ENCODE data around the gene THAP2.
"Not testable (repeated sequence)": the region's sequence is repeated elsewhere in the genome, so short reads cannot be mapped to it uniquely, and the experiment has no call there.

Gene THAP2

DNA sequence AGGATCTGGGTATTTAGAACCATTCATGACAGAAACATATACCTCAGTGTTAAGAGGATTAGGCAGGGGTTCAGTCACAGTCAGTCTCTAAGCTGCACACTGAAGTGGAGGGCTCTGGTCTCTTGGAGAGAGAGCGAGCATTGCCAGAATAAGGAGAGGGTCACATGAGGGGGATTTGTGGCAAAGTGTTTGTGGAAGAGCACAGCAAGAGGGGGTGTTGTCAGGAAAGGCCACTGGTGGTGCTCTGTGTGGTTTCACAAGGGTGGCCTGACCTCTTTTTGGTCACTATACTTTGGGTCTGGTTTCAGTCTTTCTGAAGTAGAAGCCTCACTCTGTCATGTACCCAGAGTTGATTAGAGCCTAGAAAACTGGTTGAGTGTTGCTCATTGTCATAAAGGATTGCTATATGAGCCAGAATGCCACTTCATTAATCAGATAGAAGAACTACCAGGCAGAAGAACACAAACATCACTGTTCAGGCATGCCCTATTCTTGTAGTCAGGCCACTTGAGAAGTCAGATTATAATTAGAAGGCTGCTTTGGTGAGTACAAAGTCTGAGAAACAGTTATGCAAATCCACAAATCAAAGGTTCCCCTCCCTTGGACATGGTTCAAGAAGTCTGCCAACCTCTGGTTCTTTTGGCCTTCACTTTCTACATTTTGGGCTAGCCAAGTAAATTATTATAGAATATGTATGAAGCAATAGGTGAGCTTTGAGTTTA is 30.2 kb downstream of the THAP2 start:
- H3K4me3 ChIP-seq: 0 out of 2 replicates have a peak overlapping the region, but pooled peaks have one; percentile 7

DNA sequence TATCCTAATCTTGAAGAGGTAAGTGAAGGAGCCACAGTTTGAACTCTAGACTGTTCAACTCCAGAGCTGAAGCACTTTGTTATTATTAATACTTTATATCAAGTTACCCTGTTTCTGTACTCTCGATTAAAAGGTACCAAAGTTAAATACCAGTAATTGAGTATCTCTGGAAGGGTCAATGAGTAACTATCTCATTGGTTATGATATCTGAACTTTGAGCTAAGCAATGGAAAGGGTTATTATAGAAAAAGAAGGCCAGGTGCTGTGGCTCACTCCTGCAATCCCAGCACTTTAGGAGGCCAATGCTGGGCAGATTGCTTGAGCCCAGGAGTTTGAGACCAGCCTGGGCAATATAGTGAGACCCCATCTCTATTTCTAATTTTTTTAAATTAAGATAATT is 31.7 kb downstream of the THAP2 start:
- Histone ChIP-seq H3K9ac (no peak overlapping the region), H3K4me2 (no peak overlapping the region), H3K4me3 (no peak overlapping the region), H3K36me3 (peaks cover 41% of the 10 kb centered on the region), H3K4me1 (peaks cover 25% of the 10 kb centered on the region), H4K20me1 (no peaks in the 10 kb centered on the region), H3K9me3 (no peaks in the 10 kb centered on the region), H3K27ac (no peak overlapping the region), H3K27me3 (no peaks in the 10 kb centered on the region)
- TF ChIP-seq Cebpa-rat (IDR thresholded peaks at IDR 0.05): no peak

More for the DNA sequence above, 30.2 kb downstream of the THAP2 start:
- peak overlapping the region; percentile 70 for H3K4me2 ChIP-seq
- H3K4me1 ChIP-seq: peaks cover 27% of the 10 kb centered on the region
- no peaks in the 10 kb centered on the region for H3K9me3 ChIP-seq
- peaks cover 27% of the 10 kb centered on the region for H3K36me3 ChIP-seq
- no peaks in the 10 kb centered on the region for H3K27me3 ChIP-seq
- TF ChIP-seq Cebpa-rat (IDR thresholded peaks at IDR 0.05): no peak
- no peak overlapping the region for H3K9ac ChIP-seq
- H3K27ac ChIP-seq: peak overlapping the region; percentile 70
- no peaks in the 10 kb centered on the region for H4K20me1 ChIP-seq

DNA sequence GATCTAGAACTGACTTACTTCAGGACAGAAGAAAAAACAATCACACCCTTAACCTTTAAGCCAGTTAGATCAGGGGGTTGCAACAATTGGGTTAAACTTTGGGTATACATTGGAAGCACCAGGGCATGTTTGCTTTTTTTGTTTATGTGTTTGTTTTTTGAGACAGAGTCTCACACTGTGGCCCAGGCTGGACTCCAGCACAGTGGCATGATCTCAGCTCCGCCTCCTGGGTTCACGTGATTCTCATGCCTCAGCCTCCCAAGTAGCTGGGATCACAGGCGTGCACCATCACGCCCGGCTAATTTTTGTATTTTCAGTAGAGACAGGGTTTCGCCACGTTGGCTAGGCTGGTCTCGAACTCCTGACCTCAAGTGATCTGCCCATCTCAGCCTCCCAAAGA is 38.1 kb downstream of the THAP2 start:
- H3K9me3 ChIP-seq, H3K27me3 ChIP-seq, H3K9ac ChIP-seq, H3K4me2 ChIP-seq, H3K27ac ChIP-seq, H4K20me1 ChIP-seq, H3K4me1 ChIP-seq, H3K4me3 ChIP-seq: not testable (repeated sequence)
- H3K36me3 ChIP-seq: peaks cover 52% of the 10 kb centered on the region

DNA sequence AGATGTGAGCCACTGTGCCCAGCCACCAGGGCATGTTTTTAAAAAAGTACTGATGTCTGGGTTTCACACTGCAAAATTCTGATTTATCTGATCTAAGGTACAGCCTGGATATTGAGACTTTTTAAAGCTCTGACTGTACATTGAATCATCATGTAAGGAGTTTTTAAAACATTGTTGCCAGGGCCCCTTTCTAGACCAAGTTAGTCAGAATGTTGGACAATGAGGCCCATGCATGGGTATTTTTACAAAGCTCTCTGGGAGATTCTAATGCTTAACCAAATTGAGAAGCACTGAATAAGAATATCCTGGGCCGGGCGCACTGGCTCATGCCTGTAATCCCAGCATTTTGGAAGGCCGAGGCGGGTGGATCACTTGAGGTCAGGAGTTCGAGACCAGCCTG is 38.5 kb downstream of the THAP2 start:
- Histone ChIP-seq H3K9me3 (no peaks in the 10 kb centered on the region), H3K4me1 (no peaks in the 10 kb centered on the region), H3K27me3 (no peaks in the 10 kb centered on the region), H3K4me3 (no peak overlapping the region), H3K36me3 (peaks cover 50% of the 10 kb centered on the region), H3K4me2 (no peak overlapping the region), H3K9ac (no peak overlapping the region), H4K20me1 (no peaks in the 10 kb centered on the region), H3K27ac (no peak overlapping the region)
- TF ChIP-seq Cebpa-rat (IDR thresholded peaks at IDR 0.05): no peak

DNA sequence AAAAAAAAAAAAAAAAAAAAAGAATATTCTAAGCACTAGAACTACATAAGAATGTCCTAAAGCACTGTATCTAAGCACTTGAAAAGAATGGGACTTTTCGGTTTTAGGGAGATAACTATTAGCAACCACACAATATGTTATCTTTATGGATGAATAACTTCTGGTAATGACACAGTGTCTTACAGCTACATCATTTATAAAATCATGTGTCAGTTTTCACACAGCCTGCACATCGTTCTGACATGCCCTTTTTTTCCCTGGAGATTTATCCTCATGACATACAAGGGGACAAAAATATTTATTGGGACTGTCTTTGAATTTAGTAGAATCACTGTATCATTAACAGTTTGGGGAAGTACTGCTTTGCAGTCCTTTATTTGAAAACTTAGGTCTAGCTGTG is 39.1 kb downstream of the THAP2 start:
- Histone ChIP-seq H3K27me3 (no peaks in the 10 kb centered on the region), H4K20me1 (no peaks in the 10 kb centered on the region), H3K4me3 (no peak overlapping the region), H3K9ac (no peak overlapping the region), H3K36me3 (peaks cover 44% of the 10 kb centered on the region), H3K4me1 (no peaks in the 10 kb centered on the region), H3K9me3 (no peaks in the 10 kb centered on the region), H3K4me2 (no peak overlapping the region), H3K27ac (no peak overlapping the region)
- no peak for TF ChIP-seq Cebpa-rat (IDR thresholded peaks at IDR 0.05)

DNA sequence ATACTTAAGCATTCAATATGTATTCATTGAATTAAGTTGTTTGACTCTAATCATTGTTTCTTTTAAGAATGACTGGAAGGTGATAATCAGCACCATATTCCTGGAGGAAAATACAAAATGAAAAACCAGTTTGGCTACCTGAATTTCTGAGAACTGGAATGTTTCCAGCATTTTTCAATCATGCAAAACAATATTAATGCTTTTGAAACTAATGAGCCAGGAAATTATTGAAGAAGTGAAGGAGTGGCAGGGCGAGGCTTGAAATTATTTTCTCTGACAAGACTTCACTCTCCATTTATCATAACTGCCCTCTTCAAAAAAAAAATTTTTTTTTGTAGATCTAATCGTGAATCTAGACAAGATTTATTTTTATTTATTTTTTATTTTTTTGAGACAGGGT is 40.8 kb downstream of the THAP2 start:
- no peak overlapping the region for H3K27ac ChIP-seq
- H3K36me3 ChIP-seq: peaks cover 27% of the 10 kb centered on the region
- H4K20me1 ChIP-seq: no peaks in the 10 kb centered on the region
- H3K27me3 ChIP-seq: no peaks in the 10 kb centered on the region
- no peak overlapping the region for H3K4me2 ChIP-seq
- TF ChIP-seq Cebpa-rat (IDR thresholded peaks at IDR 0.05): no peak
- H3K9me3 ChIP-seq: no peaks in the 10 kb centered on the region
- no peak overlapping the region for H3K9ac ChIP-seq
- H3K4me3 ChIP-seq: no peak overlapping the region
- H3K4me1 ChIP-seq: no peaks in the 10 kb centered on the region

DNA sequence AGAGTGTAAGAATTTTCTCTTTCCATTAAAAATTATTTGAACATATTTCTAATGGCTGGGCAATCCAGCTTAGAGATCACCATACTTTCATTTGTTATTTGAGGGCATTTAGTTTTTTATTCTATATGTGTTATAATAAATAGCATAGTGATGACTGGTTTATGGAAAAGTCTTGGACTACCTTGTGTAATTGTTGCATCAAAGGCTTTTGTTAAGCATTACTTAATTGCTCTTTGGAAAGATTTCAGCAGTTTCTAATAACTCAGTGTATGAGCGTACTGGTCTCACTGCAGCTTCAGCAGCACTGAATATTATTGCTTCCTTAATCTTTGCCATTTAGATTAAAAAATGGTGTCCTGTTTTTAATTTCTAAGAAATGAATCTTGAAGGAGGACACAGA is 44.6 kb downstream of the THAP2 start:
- Histone ChIP-seq H3K27ac (no peak overlapping the region), H3K36me3 (peaks cover 9% of the 10 kb centered on the region; the same call in 1 of the 2 replicates), H3K9ac (no peak overlapping the region), H3K9me3 (peaks cover 6% of the 10 kb centered on the region), H3K27me3 (no peaks in the 10 kb centered on the region), H3K4me2 (no peak overlapping the region), H4K20me1 (no peaks in the 10 kb centered on the region), H3K4me3 (no peak overlapping the region), H3K4me1 (no peaks in the 10 kb centered on the region)
- no peak for TF ChIP-seq Cebpa-rat (IDR thresholded peaks at IDR 0.05)

DNA sequence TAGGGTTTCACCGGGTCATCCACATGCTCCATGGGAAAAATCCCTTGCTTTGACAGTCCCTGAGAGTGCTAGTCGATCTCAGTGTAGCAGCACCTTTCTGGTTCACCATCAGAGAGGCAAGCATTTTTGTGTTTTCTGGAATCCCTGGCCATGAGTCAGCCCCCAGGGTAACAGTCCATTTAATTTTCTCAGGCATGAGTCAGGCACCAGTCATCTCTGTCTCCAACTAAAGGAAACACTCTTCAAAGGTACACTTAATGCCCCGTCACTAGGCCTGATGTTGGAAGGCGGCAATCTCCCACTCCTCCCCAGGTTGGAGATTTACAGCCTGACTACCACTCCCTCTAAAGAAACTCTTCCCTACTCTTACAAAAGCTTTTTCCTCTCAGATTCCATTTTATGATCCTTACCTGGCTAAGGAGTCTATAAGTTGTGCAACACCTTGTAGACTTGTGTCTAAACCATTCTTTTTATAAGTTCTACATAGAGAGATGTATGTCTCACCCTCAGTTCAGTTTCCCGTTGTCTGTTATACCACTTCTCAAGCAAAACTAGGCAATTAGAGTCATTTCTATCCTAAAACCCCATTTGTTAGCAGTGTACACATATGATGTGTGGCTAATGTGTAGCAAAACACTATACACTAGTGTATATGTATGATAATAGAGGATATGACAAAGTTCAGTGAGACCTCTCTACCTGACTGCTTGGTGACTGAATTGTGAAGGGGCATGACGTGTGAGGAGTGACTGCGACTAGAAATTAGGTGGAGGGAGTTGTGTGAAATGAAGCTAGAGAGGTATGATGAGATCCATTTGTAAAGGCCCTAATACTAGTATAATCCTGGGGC is 46.4 kb downstream of the THAP2 start:
- H3K9ac ChIP-seq: no peak overlapping the region

DNA sequence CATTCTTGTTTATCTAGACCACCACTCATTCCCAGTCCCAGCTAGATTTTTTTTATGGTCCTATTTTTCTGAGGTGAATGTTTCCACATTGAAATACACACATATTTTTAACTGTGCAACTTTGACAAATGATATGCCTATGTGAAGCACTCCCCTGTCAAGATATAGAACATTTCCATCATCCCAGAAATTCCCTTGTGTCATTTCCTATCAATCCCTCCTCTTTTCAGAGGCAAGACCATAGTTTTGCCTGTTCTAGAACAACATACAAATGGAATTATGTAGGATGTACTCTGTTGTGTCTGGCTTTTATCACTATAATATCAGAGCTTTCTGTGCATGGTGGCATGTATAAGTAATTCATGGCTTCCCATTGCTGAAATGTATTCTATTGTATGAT is 54.5 kb downstream of the THAP2 start:
- Histone ChIP-seq H3K9ac (no peak overlapping the region), H3K4me3 (no peak overlapping the region), H3K9me3 (0 out of 2 replicates have a peak, but pooled peaks cover 4% of the 10 kb centered on the region), H3K36me3 (no peaks in the 10 kb centered on the region), H4K20me1 (no peaks in the 10 kb centered on the region), H3K4me2 (no peak overlapping the region), H3K27ac (no peak overlapping the region), H3K4me1 (no peaks in the 10 kb centered on the region), H3K27me3 (no peaks in the 10 kb centered on the region)
- TF ChIP-seq Cebpa-rat (IDR thresholded peaks at IDR 0.05): no peak

More for the DNA sequence above, 46.4 kb downstream of the THAP2 start:
- Histone ChIP-seq H3K36me3 (no peaks in the 10 kb centered on the region), H3K4me3 (no peak overlapping the region), H3K4me1 (no peaks in the 10 kb centered on the region), H3K27ac (no peak overlapping the region), H3K27me3 (no peaks in the 10 kb centered on the region), H3K4me2 (no peak overlapping the region), H3K9me3 (peaks cover 10% of the 10 kb centered on the region), H4K20me1 (no peaks in the 10 kb centered on the region)
- TF ChIP-seq Cebpa-rat (IDR thresholded peaks at IDR 0.05): no peak

DNA sequence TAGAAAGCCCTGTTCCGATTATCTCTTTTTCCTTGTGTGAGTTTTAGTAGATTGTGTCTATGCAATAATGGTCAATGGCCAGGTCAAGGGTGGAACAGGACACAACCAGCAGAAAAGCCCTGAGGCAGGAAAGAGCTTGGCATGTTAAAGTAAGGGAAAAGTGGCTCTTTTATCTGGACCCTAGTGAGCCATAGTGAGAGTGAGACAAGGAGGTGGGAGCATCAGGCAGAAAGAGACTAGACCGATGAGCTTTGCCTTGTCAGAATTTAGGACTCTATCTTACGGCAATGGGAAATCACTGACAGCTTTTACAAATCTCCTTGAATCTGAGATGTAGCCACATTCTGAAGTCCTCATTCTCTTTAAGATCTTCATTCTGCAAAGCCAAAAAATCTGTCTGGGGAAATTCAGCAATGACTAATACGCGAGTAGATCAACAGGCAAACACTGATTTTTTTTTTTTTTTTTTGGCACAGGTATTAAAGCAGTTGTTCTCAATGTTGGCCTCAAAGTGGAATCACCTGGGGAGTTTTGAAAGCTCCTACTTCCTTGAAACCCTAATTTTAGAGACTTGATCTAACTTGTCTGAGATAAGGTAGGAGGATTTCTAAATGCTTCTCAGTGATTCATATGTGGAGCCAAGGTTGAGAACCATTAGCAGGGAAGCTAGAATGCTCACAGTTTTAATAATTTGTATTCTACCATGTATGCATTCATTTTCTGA is 55.7 kb downstream of the THAP2 start:
- Histone ChIP-seq H3K4me1 (no peaks in the 10 kb centered on the region), H3K9me3 (no peaks in the 10 kb centered on the region), H3K27me3 (no peaks in the 10 kb centered on the region), H3K4me2 (no peak overlapping the region), H3K27ac (no peak overlapping the region), H4K20me1 (no peaks in the 10 kb centered on the region), H3K36me3 (no peaks in the 10 kb centered on the region), H3K9ac (no peak overlapping the region), H3K4me3 (no peak overlapping the region)
- no peak for TF ChIP-seq Cebpa-rat (IDR thresholded peaks at IDR 0.05)

Data from BLaER1 (cell line).